Gastroesophageal sphincter (tissue), 3 donors: ENCODE results near the gene ADAD2.

Source experiments
- EP300 ChIP-seq: sonication (generic); formaldehyde crosslinking; IDR thresholded peaks from one replicate; pipeline ENCODE4 v1.6.1; 2017; ENCODE audit warnings: antibody characterized with exemption, mild to moderate bottlenecking
- POLR2A ChIP-seq, 2 donors: fragments of 450-650 bp; IDR thresholded peaks; one replicate each; pipeline ENCODE4 v1.6.1; 2017; ENCODE audit warnings: antibody characterized with exemption in 2 of 2, mild to moderate bottlenecking in 2 of 2, moderate library complexity in 1 of 2
- POLR2AphosphoS5 ChIP-seq: sonication (generic); formaldehyde crosslinking; IDR thresholded peaks from one replicate; pipeline ENCODE4 v1.6.1; 2017; ENCODE audit warnings: antibody characterized with exemption
- TF ChIP-seq, protein P1 (sequence below), 4 experiments: fragments of 200-600 bp in 2 of 4; fragments of 450-650 bp in 2 of 4; sonication (generic) in 1 of 4; IDR thresholded peaks; one replicate each; pipeline ENCODE4 v1.5.1; 2017 to 2019; ENCODE audit warnings: antibody characterized with exemption in 4 of 4, mild to moderate bottlenecking in 2 of 4, moderate library complexity in 2 of 4

- TF ChIP-seq, protein P1, sequence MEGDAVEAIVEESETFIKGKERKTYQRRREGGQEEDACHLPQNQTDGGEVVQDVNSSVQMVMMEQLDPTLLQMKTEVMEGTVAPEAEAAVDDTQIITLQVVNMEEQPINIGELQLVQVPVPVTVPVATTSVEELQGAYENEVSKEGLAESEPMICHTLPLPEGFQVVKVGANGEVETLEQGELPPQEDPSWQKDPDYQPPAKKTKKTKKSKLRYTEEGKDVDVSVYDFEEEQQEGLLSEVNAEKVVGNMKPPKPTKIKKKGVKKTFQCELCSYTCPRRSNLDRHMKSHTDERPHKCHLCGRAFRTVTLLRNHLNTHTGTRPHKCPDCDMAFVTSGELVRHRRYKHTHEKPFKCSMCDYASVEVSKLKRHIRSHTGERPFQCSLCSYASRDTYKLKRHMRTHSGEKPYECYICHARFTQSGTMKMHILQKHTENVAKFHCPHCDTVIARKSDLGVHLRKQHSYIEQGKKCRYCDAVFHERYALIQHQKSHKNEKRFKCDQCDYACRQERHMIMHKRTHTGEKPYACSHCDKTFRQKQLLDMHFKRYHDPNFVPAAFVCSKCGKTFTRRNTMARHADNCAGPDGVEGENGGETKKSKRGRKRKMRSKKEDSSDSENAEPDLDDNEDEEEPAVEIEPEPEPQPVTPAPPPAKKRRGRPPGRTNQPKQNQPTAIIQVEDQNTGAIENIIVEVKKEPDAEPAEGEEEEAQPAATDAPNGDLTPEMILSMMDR (IDR thresholded peaks at IDR 0.05): no peak
- TF ChIP-seq POLR2AphosphoS5: no peak
- TF ChIP-seq POLR2A (IDR thresholded peaks at IDR 0.05): no peak
- TF ChIP-seq EP300: no peak
Measured at GRCh38 chr16:84245956-84246678, 55.2 kb downstream of the ADAD2 start.
